GM12878 (cell line): ENCODE results near the gene SLC35A5. TPM values are rescaled to one million over a fixed set of nuclear protein-coding genes. Genes with fewer than 3 reads are reported as not detected.

Experiments
- ATAC-seq: fragments of 200-7000 bp; cut with Tn5 transposase; 3 replicates; pipeline ENCODE4 v1.9.1; 2020; ENCODE audit warnings: mild to moderate bottlenecking, moderate library complexity
- BruUV-seq: library from RNA; stranded (reverse); fragments of 400-500 nt; replicated peaks from 2 replicates; lab custom pipeline; 2021; lab: Mats Ljungman, UMichigan
- CTCF ChIA-PET: fragments of 300-600 bp; sonication (Branson Sonifier 250); formaldehyde crosslinking; extraction: SDS; loops from one replicate; lab custom pipeline; 2021; ENCODE audit warnings: inconsistent platforms; lab: Yijun Ruan, JAX
- POLR2A ChIA-PET: fragments of 350-600 bp; formaldehyde crosslinking; extraction: SDS; loops from one replicate; lab custom pipeline; 2021; ENCODE audit warnings: inconsistent platforms; lab: Charles Lee
- RAD21 ChIA-PET: fragments of 300-600 bp; sonication (Branson Sonifier 250); formaldehyde crosslinking; loops from one replicate; lab custom pipeline; 2023; ENCODE audit warnings: antibody characterized with exemption; ENCODE audit not compliant: unreplicated experiment; lab: Charles Lee
- SMC1A ChIA-PET: fragments of 300-600 bp; sonication (Branson Sonifier 250); formaldehyde crosslinking; loops from one replicate; lab custom pipeline; 2023; ENCODE audit not compliant: unreplicated experiment, uncharacterized antibody; lab: Charles Lee
- DNase-seq: peaks from one replicate; pipeline ENCODE4 v3.0.0-alpha.2; 2011; ENCODE audit warnings: low read depth, low spot score
- FAIRE-seq: peaks from 3 replicates; lab custom pipeline; 2011; peaks lifted over from hg19 to GRCh38; lab: Jason Lieb, UNC
- H2AFZ ChIP-seq: 2 replicates; pipeline ENCODE4 v1.6.0; 2011; ENCODE audit warnings: low read depth, low read length, control low read depth; ENCODE audit not compliant: control insufficient read depth
- H3K27ac ChIP-seq: 2 replicates; pipeline ENCODE4 v1.5.1; 2011; ENCODE audit warnings: control low read depth; ENCODE audit not compliant: control insufficient read depth, insufficient read depth
- H3K27me3 ChIP-seq, 2 experiments: replicated peaks in 1 of 2; 2 replicates each; pipeline versions ENCODE4 v1.6.0 to v1.6.1; 2011; ENCODE audit warnings: low read length in 1 of 2; ENCODE audit not compliant: control insufficient read depth in 2 of 2, insufficient read depth in 2 of 2
- H3K36me3 ChIP-seq, 2 experiments: 2 replicates each; pipeline ENCODE4 v1.5.1; 2011; ENCODE audit warnings: low read length in 1 of 2; ENCODE audit not compliant: control insufficient read depth in 2 of 2, insufficient read depth in 2 of 2
- H3K4me1 ChIP-seq: 2 replicates; pipeline ENCODE4 v1.6.1; 2011; ENCODE audit warnings: mild to moderate bottlenecking, low read length, moderate library complexity, mixed read lengths; ENCODE audit not compliant: control insufficient read depth, insufficient read depth
- H3K4me2 ChIP-seq: 2 replicates; pipeline ENCODE4 v1.6.0; 2011; ENCODE audit warnings: control low read depth; ENCODE audit not compliant: control insufficient read depth, insufficient read depth
- H3K4me3 ChIP-seq: fragments of 200-600 bp; sonication (generic); 2 replicates; pipeline ENCODE4 v1.5.1; 2016
- H3K79me2 ChIP-seq: 2 replicates; pipeline ENCODE4 v1.6.0; 2011; ENCODE audit warnings: low read length; ENCODE audit not compliant: control insufficient read depth, insufficient read depth
- H3K9ac ChIP-seq: 2 replicates; pipeline ENCODE4 v1.8.0; 2011; ENCODE audit warnings: low read length, control low read depth, mixed read lengths; ENCODE audit not compliant: control insufficient read depth, insufficient read depth
- H3K9me3 ChIP-seq: replicated peaks from 3 replicates; pipeline ENCODE4 v1.5.1; 2011; ENCODE audit warnings: mild to moderate bottlenecking, low read length; ENCODE audit not compliant: control insufficient read depth, insufficient read depth
- H4K20me1 ChIP-seq: 2 replicates; pipeline ENCODE4 v1.6.0; 2011; ENCODE audit not compliant: control insufficient read depth, insufficient read depth
- BMI1 ChIP-seq: fragments of 450-650 bp; IDR thresholded peaks from 2 replicates; pipeline ENCODE4 v1.6.1; 2016; ENCODE audit warnings: mild to moderate bottlenecking, moderate library complexity, borderline replicate concordance
- FOXK2 ChIP-seq: fragments of 450-650 bp; IDR thresholded peaks from 2 replicates; pipeline ENCODE4 v1.6.1; 2017; ENCODE audit warnings: mild to moderate bottlenecking, moderate library complexity
- FOXM1 ChIP-seq: IDR thresholded peaks from 2 replicates; pipeline ENCODE4 v1.6.1; 2012; ENCODE audit warnings: low read depth, mild to moderate bottlenecking, inconsistent platforms, low read length, moderate library complexity
- IKZF1 ChIP-seq: fragments of 450-650 bp; conservative IDR thresholded peaks from 2 replicates; pipeline ENCODE4 v1.6.1; 2017; ENCODE audit warnings: antibody characterized with exemption, mild to moderate bottlenecking
- KDM1A ChIP-seq: fragments of 200-600 bp; sonication (generic); IDR thresholded peaks from 2 replicates; pipeline ENCODE4 v1.6.1; 2016; ENCODE audit warnings: borderline replicate concordance
- MYB ChIP-seq: fragments of 150-350 bp; IDR thresholded peaks from 2 replicates; pipeline ENCODE4 v1.6.1; 2014; ENCODE audit warnings: mild to moderate bottlenecking, low read depth, low read length, borderline replicate concordance
- NFIC ChIP-seq: IDR thresholded peaks from 2 replicates; pipeline ENCODE4 v1.6.1; 2012; ENCODE audit warnings: low read depth, mild to moderate bottlenecking, inconsistent platforms, low read length, moderate library complexity
- PML ChIP-seq: IDR thresholded peaks from 2 replicates; pipeline ENCODE4 v1.6.1; 2012; ENCODE audit warnings: low read length, inconsistent platforms
- RAD21 ChIP-seq: IDR thresholded peaks from 2 replicates; pipeline ENCODE4 v1.6.1; 2011; ENCODE audit warnings: mild to moderate bottlenecking, low read depth, low read length, moderate library complexity; ENCODE audit not compliant: insufficient read depth
- RBBP5 ChIP-seq: fragments of 200-600 bp; sonication (generic); conservative IDR thresholded peaks from 2 replicates; pipeline ENCODE4 v1.6.1; 2016
- SMC3 ChIP-seq: IDR thresholded peaks from 2 replicates; pipeline ENCODE4 v1.6.1; 2011; ENCODE audit warnings: low read length, improper control_type of control experiment, borderline replicate concordance
- SP1 ChIP-seq: IDR thresholded peaks from one replicate; pipeline ENCODE4 v1.6.1; 2011; ENCODE audit warnings: low read depth, low read length
- ZNF217 ChIP-seq: fragments of 450-650 bp; IDR thresholded peaks from 2 replicates; pipeline ENCODE4 v1.6.1; 2017; ENCODE audit warnings: antibody characterized with exemption, mild to moderate bottlenecking
- ZNF622 ChIP-seq: fragments of 450-650 bp; IDR thresholded peaks from 2 replicates; pipeline ENCODE4 v1.6.1; 2017; ENCODE audit warnings: mild to moderate bottlenecking, inconsistent platforms
- ZZZ3 ChIP-seq: IDR thresholded peaks from 2 replicates; pipeline ENCODE4 v1.6.1; 2011; ENCODE audit warnings: low read depth; ENCODE audit not compliant: control insufficient read depth, insufficient read length
- WGBS: methylation state at CpG from one replicate; pipeline ENCODE4 v1.1.6; 2016; ENCODE audit warnings: low lambda C conversion rate; ENCODE audit not compliant: insufficient replicate concordance, insufficient coverage; ENCODE audit errors: missing lambda C conversion rate; 5-methylcytosine and 5-hydroxymethylcytosine counted together
- in situ Hi-C: fragments of 300-500 bp; cut with MboI; formaldehyde crosslinking; loops from 9 replicates; pipeline ENCODE4 v1.14.3; 2018; ENCODE audit warnings: mixed read lengths
- intact Hi-C: fragments of 100-400 bp; cut with micrococcal nuclease; formaldehyde crosslinking; loops from one replicate; pipeline ENCODE4 v1.14.2; 2022; ENCODE audit not compliant: unreplicated experiment
- polyA plus RNA-seq, 11 experiments: library from polyadenylated mRNA; depleted of rRNA in 4 of 11; unstranded in 6 of 11; stranded (reverse) in 5 of 11; fragments of >200 nt; fragmentation: Nextera tagmentation in 4 of 11; fragmentation: Illumina TruSeq in 1 of 11; extraction: Ambion mirVana in 4 of 11; extraction: Trizol in 1 of 11; gene quantifications; 1 replicate in 1 of 11; 2 replicates in 10 of 11; pipeline versions ENCODE4 v1.2.1 to v1.2.3, GENCODE V29; 2011 to 2016; ENCODE audit warnings: inconsistent platforms in 2 of 11, missing spikeins in 2 of 11, low read depth in 1 of 11
- total RNA-seq, 4 experiments: library from RNA; depleted of rRNA in 3 of 4; stranded (reverse); fragments of >200 nt in 3 of 4; fragmentation: Illumina TruSeq in 1 of 4; extraction: Trizol in 1 of 4; gene quantifications; 2 replicates each; pipeline versions ENCODE4 v1.2.1 to v1.2.3, GENCODE V29; 2013 to 2021
- TF ChIP-seq, protein P1 (sequence below): fragments of 450-650 bp; IDR thresholded peaks from 2 replicates; pipeline ENCODE4 v1.6.1; 2018; ENCODE audit warnings: mild to moderate bottlenecking, low read depth, moderate library complexity; ENCODE audit not compliant: partially characterized antibody
- TF ChIP-seq, protein P2 (sequence below), 3 experiments: IDR thresholded peaks in 2 of 3; conservative IDR thresholded peaks in 1 of 3; 2 replicates each; pipeline ENCODE4 v1.5.1; 2011; ENCODE audit warnings: low read depth in 3 of 3, low read length in 3 of 3, mild to moderate bottlenecking in 3 of 3, control low read depth in 2 of 3, moderate library complexity in 2 of 3, inconsistent platforms in 1 of 3, mixed read lengths in 1 of 3; ENCODE audit not compliant: control insufficient read depth in 2 of 3, insufficient read depth in 1 of 3; ENCODE audit errors: extremely low read depth in 1 of 3
- TF ChIP-seq, protein P3 (sequence below): IDR thresholded peaks from 2 replicates; pipeline ENCODE4 v1.6.1; 2011; ENCODE audit warnings: borderline replicate concordance, low read depth, mild to moderate bottlenecking, moderate library complexity, mixed read lengths, low read length; ENCODE audit not compliant: insufficient read depth; ENCODE audit errors: extremely low read length

Gene SLC35A5
- total and polyA plus RNA-seq, 10 of the 15 experiments (the other 5 are each of a cell fraction or from before 2014, with no cell fraction given) = 10.9 to 38.1 (median 16.0) TPM

DNA sequence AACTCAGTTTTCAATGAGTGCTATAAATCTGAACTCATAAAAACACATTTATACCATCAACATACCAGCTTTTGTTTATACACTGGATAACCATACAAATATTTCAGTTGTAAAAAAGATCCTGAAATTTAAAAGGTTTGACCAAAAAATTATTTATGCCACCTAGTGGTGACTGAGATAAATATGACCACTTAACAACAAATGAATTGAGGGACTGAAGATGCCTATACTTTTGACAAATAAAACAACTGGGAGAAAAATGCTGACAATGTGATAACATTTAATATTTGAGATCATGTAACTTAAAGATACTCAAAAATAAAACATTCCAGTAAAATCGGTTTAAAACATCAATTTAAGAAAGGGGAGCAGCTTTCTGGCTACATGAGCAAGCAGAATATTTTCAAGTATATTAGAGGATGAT, 30.5 kb upstream of the SLC35A5 start:
- peak; percentile 39; the same call in 2 of the 3 replicates for ATAC-seq
- WGBS = 0% methylated on average over 1 of the region's 1 CpG
- H4K20me1 ChIP-seq = no peaks in the 10 kb centered on the region
- H3K27ac ChIP-seq = no peak overlapping the region
- ChIA-PET RAD21 (interaction anchor here (0.8 to 1.5 kb wide), 8 partner anchors 29 to 420 kb away, joined by 3 to 11 read pairs (median 6); partner anchors contain the start of gene SLC9C1), SMC1A (interaction anchor here (0.7 to 1.6 kb wide), 20 partner anchors 10 to 454 kb away, joined by 3 to 22 read pairs (median 4); partner anchors contain the start of genes CD200 and SLC9C1), CTCF (interaction anchor here (0.7 to 1.6 kb wide), 33 partner anchors 9 to 424 kb away, joined by 3 to 47 read pairs (median 5); partner anchors contain the start of genes ATG3, CD200, SLC35A5 and SLC9C1), POLR2A (interaction anchor here (0.6 kb wide), 1 partner anchor 126 kb away, joined by 4 read pairs; no protein-coding TSS in a partner anchor)
- no peaks in the 10 kb centered on the region for H3K9me3 ChIP-seq
- no peak overlapping the region for H3K4me2 ChIP-seq
- H3K27me3 ChIP-seq = no peaks in the 10 kb centered on the region
- in situ Hi-C loops = no loop called here
- H2AFZ ChIP-seq = no peak overlapping the region
- no peaks in the 10 kb centered on the region; the same call in 1 of the 2 replicates for H3K79me2 ChIP-seq
- DNase-seq = no peak
- BruUV-seq = no TSS peak
- intact Hi-C loops = loop anchor here (1.0 to 2.0 kb wide), 3 partner anchors 238 to 419 kb away; no protein-coding TSS in a partner anchor
- no peaks in the 10 kb centered on the region for H3K4me1 ChIP-seq
- FAIRE-seq = no peak
- H3K4me3 ChIP-seq = no peak overlapping the region
- H3K9ac ChIP-seq = no peak overlapping the region
- H3K36me3 ChIP-seq = peaks cover 3 to 6% of the 10 kb centered on the region in 2 experiments; a peak in 3 of 4 replicates
- TF ChIP-seq, protein P1, sequence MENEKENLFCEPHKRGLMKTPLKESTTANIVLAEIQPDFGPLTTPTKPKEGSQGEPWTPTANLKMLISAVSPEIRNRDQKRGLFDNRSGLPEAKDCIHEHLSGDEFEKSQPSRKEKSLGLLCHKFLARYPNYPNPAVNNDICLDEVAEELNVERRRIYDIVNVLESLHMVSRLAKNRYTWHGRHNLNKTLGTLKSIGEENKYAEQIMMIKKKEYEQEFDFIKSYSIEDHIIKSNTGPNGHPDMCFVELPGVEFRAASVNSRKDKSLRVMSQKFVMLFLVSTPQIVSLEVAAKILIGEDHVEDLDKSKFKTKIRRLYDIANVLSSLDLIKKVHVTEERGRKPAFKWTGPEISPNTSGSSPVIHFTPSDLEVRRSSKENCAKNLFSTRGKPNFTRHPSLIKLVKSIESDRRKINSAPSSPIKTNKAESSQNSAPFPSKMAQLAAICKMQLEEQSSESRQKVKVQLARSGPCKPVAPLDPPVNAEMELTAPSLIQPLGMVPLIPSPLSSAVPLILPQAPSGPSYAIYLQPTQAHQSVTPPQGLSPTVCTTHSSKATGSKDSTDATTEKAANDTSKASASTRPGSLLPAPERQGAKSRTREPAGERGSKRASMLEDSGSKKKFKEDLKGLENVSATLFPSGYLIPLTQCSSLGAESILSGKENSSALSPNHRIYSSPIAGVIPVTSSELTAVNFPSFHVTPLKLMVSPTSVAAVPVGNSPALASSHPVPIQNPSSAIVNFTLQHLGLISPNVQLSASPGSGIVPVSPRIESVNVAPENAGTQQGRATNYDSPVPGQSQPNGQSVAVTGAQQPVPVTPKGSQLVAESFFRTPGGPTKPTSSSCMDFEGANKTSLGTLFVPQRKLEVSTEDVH = no peak
- peak; percentile 61; the same call in 1 of the 2 replicates for TF ChIP-seq SMC3
- no peak for TF ChIP-seq BMI1
- no peak for TF ChIP-seq ZZZ3
- TF ChIP-seq RAD21 = peak; percentile 36; the same call in 1 of the 2 replicates
- TF ChIP-seq, protein P2, sequence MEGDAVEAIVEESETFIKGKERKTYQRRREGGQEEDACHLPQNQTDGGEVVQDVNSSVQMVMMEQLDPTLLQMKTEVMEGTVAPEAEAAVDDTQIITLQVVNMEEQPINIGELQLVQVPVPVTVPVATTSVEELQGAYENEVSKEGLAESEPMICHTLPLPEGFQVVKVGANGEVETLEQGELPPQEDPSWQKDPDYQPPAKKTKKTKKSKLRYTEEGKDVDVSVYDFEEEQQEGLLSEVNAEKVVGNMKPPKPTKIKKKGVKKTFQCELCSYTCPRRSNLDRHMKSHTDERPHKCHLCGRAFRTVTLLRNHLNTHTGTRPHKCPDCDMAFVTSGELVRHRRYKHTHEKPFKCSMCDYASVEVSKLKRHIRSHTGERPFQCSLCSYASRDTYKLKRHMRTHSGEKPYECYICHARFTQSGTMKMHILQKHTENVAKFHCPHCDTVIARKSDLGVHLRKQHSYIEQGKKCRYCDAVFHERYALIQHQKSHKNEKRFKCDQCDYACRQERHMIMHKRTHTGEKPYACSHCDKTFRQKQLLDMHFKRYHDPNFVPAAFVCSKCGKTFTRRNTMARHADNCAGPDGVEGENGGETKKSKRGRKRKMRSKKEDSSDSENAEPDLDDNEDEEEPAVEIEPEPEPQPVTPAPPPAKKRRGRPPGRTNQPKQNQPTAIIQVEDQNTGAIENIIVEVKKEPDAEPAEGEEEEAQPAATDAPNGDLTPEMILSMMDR (IDR thresholded peaks at IDR 0.05 in 2 of 3, conservative IDR thresholded peaks at IDR 0.05 in 1 of 3; ENCODE audit: control insufficient read depth in 2 of 3, extremely low read depth in 1 of 3, insufficient read depth in 1 of 3, low read depth in 3 of 3, low read length in 3 of 3) = peak; percentile 21 to 43 (median 41); a peak in 3 of 6 replicates
- TF ChIP-seq ZNF622 = no peak
- no peak for TF ChIP-seq ZNF217
- TF ChIP-seq SP1 = no peak
- TF ChIP-seq PML = no peak
- TF ChIP-seq, protein P3, sequence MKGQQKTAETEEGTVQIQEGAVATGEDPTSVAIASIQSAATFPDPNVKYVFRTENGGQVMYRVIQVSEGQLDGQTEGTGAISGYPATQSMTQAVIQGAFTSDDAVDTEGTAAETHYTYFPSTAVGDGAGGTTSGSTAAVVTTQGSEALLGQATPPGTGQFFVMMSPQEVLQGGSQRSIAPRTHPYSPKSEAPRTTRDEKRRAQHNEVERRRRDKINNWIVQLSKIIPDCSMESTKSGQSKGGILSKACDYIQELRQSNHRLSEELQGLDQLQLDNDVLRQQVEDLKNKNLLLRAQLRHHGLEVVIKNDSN = no peak
- no peak for TF ChIP-seq RBBP5
- TF ChIP-seq IKZF1 = no peak
- TF ChIP-seq FOXK2 = no peak
- no peak for TF ChIP-seq FOXM1
- no peak for TF ChIP-seq KDM1A
- TF ChIP-seq NFIC = no peak
- no peak for TF ChIP-seq MYB
